ENCODE measurements around the gene INPPL1. TPM values are rescaled to one million over a fixed set of nuclear protein-coding genes. Genes with fewer than 3 reads are reported as not detected.

Gene INPPL1
- total and polyA plus RNA-seq, 2 donors (not counting 3 experiments of a cell fraction or from before 2014, with no cell fraction given), result 125 to 184 TPM

GRCh38 chr11:72235351-72236057 is 10.9 kb downstream of the INPPL1 start:
- DNase-seq (ENCODE audit: low read depth, low spot score) (no peak), FAIRE-seq (no peak)
- peaks cover 12% of the 10 kb centered on the region for H3K4me1 ChIP-seq (ENCODE audit: control insufficient read depth, extremely low read depth, insufficient read depth, low read length)
- no peaks in the 10 kb centered on the region for H3K9me3 ChIP-seq (replicated peaks; ENCODE audit: control insufficient read depth, insufficient read depth, low read length)
- TF ChIP-seq MAX (IDR thresholded peaks at IDR 0.05; ENCODE audit: insufficient read depth, insufficient read length), result no peak
- TF ChIP-seq POLR2A (IDR thresholded peaks at IDR 0.05; ENCODE audit: low read depth, low read length), result no peak
- no peak for TF ChIP-seq CTCF (IDR thresholded peaks at IDR 0.05; ENCODE audit: extremely low read depth in 1 of 2, insufficient read depth in 1 of 2, low read depth in 1 of 2, low read length in 2 of 2)
- TF ChIP-seq POLR2AphosphoS5 (IDR thresholded peaks at IDR 0.05; ENCODE audit: insufficient read depth, low read depth, low read length), result no peak
- TF ChIP-seq MYC (IDR thresholded peaks at IDR 0.05; ENCODE audit: low read depth, low read length), result no peak
- TF ChIP-seq EZH2 (IDR thresholded peaks at IDR 0.05; ENCODE audit: borderline replicate concordance, low read depth, low read length, severe bottlenecking), result no peak
- TF ChIP-seq FOS (IDR thresholded peaks at IDR 0.05; ENCODE audit: borderline replicate concordance, insufficient read depth, low read length), result no peak
- no peak for TF ChIP-seq GATA2 (IDR thresholded peaks at IDR 0.05; ENCODE audit: insufficient read depth, insufficient read length, low read depth, low read length)
- no peak for TF ChIP-seq JUN (IDR thresholded peaks at IDR 0.05; ENCODE audit: borderline replicate concordance, insufficient read depth, insufficient read length, low read depth)
- dilution Hi-C loops (cut with MboI; ENCODE audit: extremely low pct_ligation_motif_present, low sequenced_read_pairs) (no loop called here), intact Hi-C loops (cut with micrococcal nuclease) (no loop called here)
- no peaks in the 10 kb centered on the region for H3K79me2 ChIP-seq (ENCODE audit: control insufficient read depth, insufficient read depth, low read length)
- H3K4me2 ChIP-seq (ENCODE audit: insufficient read depth, low read length), result no peak overlapping the region
- no TSS peak for BruUV-seq (replicated peaks)
- ChIA-PET POLR2A (interaction anchor here (0.7 to 1.4 kb wide), 2 partner anchors 8 to 448 kb away, joined by 4 to 12 read pairs; no protein-coding TSS in a partner anchor), CTCF (interaction anchor here (0.6 to 3.8 kb wide), 8 partner anchors 11 to 210 kb away, joined by 3 to 38 read pairs (median 5); partner anchors contain the start of gene INPPL1)
- H3K4me3 ChIP-seq (replicated peaks in 1 of 3; ENCODE audit: insufficient read depth in 1 of 3, low read depth in 1 of 3, low read length in 3 of 3), result no peak overlapping the region
- no peak overlapping the region for H3K9ac ChIP-seq (replicated peaks; ENCODE audit: extremely low read depth, insufficient read depth, low read length)
- no peak overlapping the region for H3K27ac ChIP-seq (ENCODE audit: insufficient read depth, low read depth, low read length)
- no peak overlapping the region for H2AFZ ChIP-seq (ENCODE audit: low read depth, low read length)
- H3K9me1 ChIP-seq (replicated peaks; ENCODE audit: control insufficient read depth, extremely low read depth, insufficient read depth, low read length), result no peaks in the 10 kb centered on the region
- H3K36me3 ChIP-seq (ENCODE audit: control insufficient read depth in 2 of 2, extremely low read depth in 1 of 2, insufficient read depth in 2 of 2, low read length in 2 of 2), result peaks cover 16 to 63% of the 10 kb centered on the region in 2 experiments
- no peaks in the 10 kb centered on the region for H4K20me1 ChIP-seq (replicated peaks; ENCODE audit: control insufficient read depth, extremely low read depth, insufficient read depth, low read length)
- peaks cover 10 to 18% of the 10 kb centered on the region in 2 experiments for H3K27me3 ChIP-seq (ENCODE audit: control insufficient read depth in 2 of 2, insufficient read depth in 2 of 2, low read length in 2 of 2)

Data from endothelial cell of umbilical vein (primary cell).